ENCODE data around the gene FA2H.
"Not testable (repeated sequence)": the region's sequence is repeated elsewhere in the genome, so short reads cannot be mapped to it uniquely, and the experiment has no call there.

Gene FA2H

DNA sequence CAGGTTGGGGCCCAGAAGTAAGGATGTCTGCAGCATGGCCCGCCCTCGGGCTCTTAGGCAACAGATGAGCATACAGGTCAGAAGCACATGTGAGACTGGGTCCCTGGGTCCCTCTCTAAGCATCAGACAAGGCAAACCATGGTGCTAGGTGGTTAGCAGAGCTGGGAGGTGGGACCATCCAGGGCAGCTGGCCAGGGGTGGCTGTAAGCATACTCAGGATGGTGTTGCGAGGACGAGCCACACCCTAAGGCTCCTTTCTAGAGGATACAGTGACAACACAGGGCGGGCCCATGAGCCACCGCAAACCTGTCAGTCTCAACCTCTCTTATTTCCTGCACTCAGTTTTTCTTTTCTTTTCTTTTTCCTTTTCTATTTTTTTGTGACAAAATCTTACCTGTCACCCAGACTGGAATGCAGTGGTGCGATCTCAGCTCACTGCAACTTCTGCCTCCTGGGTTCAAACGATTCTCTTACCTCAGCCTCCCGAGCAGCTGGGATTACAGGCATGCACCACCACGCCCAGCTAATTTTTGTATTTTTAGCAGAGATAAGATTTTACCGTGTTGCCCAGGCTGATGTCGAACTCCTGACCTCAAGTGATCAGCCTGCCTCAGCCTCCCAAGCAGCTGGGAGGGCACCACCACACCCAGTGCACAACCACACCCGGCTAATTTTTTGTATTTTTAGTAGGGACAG lies 3.6 kb downstream of the FA2H start:
- Histone ChIP-seq H3K36me3 (ENCODE audit: control insufficient read depth, insufficient read depth, low read length) (no peaks in the 10 kb centered on the region), H3K4me3 (ENCODE audit: low read length) (no peak overlapping the region), H3K27me3 (ENCODE audit: control insufficient read depth, insufficient read depth, low read length) (peaks cover 7% of the 10 kb centered on the region; the same call in 1 of the 2 replicates), H3K27ac (ENCODE audit: low read length) (no peak overlapping the region), H3K9me3 (ENCODE audit: control insufficient read depth, insufficient read depth, low read length) (no peaks in the 10 kb centered on the region), H3K4me1 (ENCODE audit: control insufficient read depth, insufficient read depth, low read length) (peaks cover 1% of the 10 kb centered on the region; the same call in 1 of the 2 replicates)
- WGBS (ENCODE audit: insufficient coverage, insufficient read length) = no CpG with 5 or more reads among the region's 13 CpGs
- no peak for DNase-seq (ENCODE audit: low read depth, low spot score)

DNA sequence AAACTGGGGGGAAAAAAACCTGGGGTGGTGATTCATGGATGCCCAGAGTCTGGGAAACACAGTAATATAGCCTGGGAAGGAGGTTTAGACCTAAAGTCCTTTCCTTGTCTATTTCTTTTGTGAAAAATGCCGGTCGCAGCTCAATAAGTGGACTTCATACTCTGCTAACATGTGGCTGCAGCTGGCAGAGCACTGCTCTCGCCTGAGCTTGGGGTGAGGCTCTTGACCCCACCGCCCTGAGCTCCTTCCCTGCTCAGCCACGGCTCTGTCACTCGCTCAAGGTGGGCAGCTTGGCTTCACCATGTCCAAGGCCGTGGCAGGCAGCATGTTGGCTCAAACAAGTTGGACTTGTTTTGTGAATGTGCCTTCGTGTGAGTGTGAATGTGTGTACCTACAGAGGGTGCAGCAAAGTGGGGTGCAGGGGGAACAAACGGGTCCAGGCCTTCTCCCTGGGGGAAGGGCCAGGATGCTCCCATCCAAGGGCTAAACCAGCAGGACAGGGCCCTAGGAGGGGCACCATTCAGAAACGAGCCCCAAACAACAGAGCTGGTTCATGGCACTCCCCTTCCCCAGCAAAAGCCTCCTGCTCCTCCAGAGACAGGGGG lies 4.9 kb downstream of the FA2H start:
- no peak overlapping the region for H3K4me3 ChIP-seq (ENCODE audit: low read length)
- H3K4me1 ChIP-seq (ENCODE audit: control insufficient read depth, insufficient read depth, low read length) = peaks cover 1% of the 10 kb centered on the region; the same call in 1 of the 2 replicates
- no peaks in the 10 kb centered on the region for H3K9me3 ChIP-seq (ENCODE audit: control insufficient read depth, insufficient read depth, low read length)
- WGBS (ENCODE audit: insufficient coverage, insufficient read length) = no CpG with 5 or more reads among the region's 10 CpGs
- no peaks in the 10 kb centered on the region for H3K36me3 ChIP-seq (ENCODE audit: control insufficient read depth, insufficient read depth, low read length)
- H3K27me3 ChIP-seq (ENCODE audit: control insufficient read depth, insufficient read depth, low read length) = peaks cover 7% of the 10 kb centered on the region; the same call in 1 of the 2 replicates
- H3K27ac ChIP-seq (ENCODE audit: low read length) = no peak overlapping the region
- DNase-seq (ENCODE audit: low read depth, low spot score) = no peak

DNA sequence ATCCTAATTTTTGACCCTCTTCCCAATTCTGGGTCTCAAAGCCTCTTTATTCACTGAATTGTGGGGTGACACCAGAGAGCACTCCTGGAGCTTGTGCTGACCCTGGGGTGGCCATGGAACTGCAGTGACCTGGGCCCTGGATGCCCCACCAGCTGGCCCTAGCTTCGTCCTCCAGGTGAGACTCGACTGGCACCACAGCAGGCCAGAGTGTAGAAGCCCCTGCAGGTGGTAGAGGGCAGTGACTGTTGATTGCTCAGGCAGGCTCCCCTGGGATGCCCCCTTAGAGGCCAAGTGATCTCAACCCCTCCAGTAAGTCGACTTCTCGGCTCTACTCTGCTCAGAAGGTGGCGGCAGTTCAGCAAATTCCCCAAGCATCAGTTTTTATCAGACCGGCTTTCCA lies 6.4 kb downstream of the FA2H start:
- no CpG with 5 or more reads among the region's 6 CpGs for WGBS (ENCODE audit: insufficient coverage, insufficient read length)
- no peak overlapping the region for H3K27ac ChIP-seq (ENCODE audit: low read length)
- no peaks in the 10 kb centered on the region for H3K27me3 ChIP-seq (ENCODE audit: control insufficient read depth, insufficient read depth, low read length)

GRCh38 chr16:74767749-74768148 lies 6.9 kb downstream of the FA2H start:
- H3K36me3 ChIP-seq (ENCODE audit: control insufficient read depth, insufficient read depth, low read length) = no peaks in the 10 kb centered on the region
- no peak overlapping the region for H3K4me3 ChIP-seq (ENCODE audit: low read length)
- no CpG with 5 or more reads among the region's 7 CpGs for WGBS (ENCODE audit: insufficient coverage, insufficient read length)
- no peak overlapping the region for H3K27ac ChIP-seq (ENCODE audit: low read length)
- no peaks in the 10 kb centered on the region for H3K4me1 ChIP-seq (ENCODE audit: control insufficient read depth, insufficient read depth, low read length)
- DNase-seq (ENCODE audit: low read depth, low spot score) = no peak
- H3K9me3 ChIP-seq (ENCODE audit: control insufficient read depth, insufficient read depth, low read length) = no peaks in the 10 kb centered on the region
- no peaks in the 10 kb centered on the region for H3K27me3 ChIP-seq (ENCODE audit: control insufficient read depth, insufficient read depth, low read length)

More for the DNA sequence above, 6.4 kb downstream of the FA2H start:
- Histone ChIP-seq H3K4me3 (ENCODE audit: low read length) (no peak overlapping the region), H3K9me3 (ENCODE audit: control insufficient read depth, insufficient read depth, low read length) (no peaks in the 10 kb centered on the region), H3K4me1 (ENCODE audit: control insufficient read depth, insufficient read depth, low read length) (no peaks in the 10 kb centered on the region), H3K36me3 (ENCODE audit: control insufficient read depth, insufficient read depth, low read length) (no peaks in the 10 kb centered on the region)
- no peak for DNase-seq (ENCODE audit: low read depth, low spot score)

DNA sequence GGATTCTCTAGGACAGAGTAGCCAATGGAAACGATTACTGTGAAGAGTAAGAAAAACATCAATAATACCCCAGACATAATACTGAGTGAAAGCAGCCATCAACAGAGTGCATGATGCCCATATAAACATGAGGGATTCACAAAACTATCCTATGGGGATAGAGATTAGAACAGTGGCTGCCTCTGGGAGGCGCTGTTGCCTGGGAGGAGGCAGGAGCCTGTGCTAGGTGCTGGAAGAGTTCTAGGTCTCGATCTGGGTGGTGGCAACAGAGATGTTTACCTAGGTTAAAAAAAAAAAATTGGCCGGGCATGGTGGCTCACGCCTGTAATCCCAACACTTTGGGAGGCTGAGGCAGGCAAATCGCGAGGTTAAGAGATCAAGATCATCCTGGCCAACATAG lies 7.9 kb downstream of the FA2H start:
- H3K27me3 ChIP-seq (ENCODE audit: control insufficient read depth, insufficient read depth, low read length) = no peaks in the 10 kb centered on the region
- no peak overlapping the region for H3K4me3 ChIP-seq (ENCODE audit: low read length)
- no peak for DNase-seq (ENCODE audit: low read depth, low spot score)
- no peaks in the 10 kb centered on the region for H3K9me3 ChIP-seq (ENCODE audit: control insufficient read depth, insufficient read depth, low read length)
- WGBS (ENCODE audit: insufficient coverage, insufficient read length) = no CpG with 5 or more reads among the region's 7 CpGs
- no peak overlapping the region for H3K27ac ChIP-seq (ENCODE audit: low read length)
- no peaks in the 10 kb centered on the region for H3K36me3 ChIP-seq (ENCODE audit: control insufficient read depth, insufficient read depth, low read length)
- no peaks in the 10 kb centered on the region for H3K4me1 ChIP-seq (ENCODE audit: control insufficient read depth, insufficient read depth, low read length)

DNA sequence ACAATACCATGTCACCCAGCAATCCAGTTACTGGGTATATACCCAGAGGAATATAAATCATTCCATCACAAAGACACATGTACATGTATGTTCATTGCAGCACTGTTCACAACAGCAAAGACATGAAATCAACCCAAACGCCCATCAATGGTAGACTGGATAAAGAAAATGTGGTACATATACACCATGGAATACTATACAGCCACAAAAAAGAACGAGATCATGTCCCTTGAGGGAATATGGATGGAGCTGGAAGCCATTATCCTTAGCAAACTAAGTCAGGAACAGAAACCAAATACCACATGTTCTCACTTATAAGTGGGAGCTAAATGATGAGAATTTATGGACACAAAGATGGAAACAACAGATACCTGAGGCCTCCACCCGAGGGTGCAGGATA lies 10.4 kb downstream of the FA2H start:
- H3K27me3 ChIP-seq (ENCODE audit: control insufficient read depth, insufficient read depth, low read length); H3K9me3 ChIP-seq (ENCODE audit: control insufficient read depth, insufficient read depth, low read length); H3K36me3 ChIP-seq (ENCODE audit: control insufficient read depth, insufficient read depth, low read length); H3K27ac ChIP-seq (ENCODE audit: low read length); H3K4me1 ChIP-seq (ENCODE audit: control insufficient read depth, insufficient read depth, low read length); H3K4me3 ChIP-seq (ENCODE audit: low read length); DNase-seq (ENCODE audit: low read depth, low spot score): not testable (repeated sequence)
- no CpG with 5 or more reads among the region's 3 CpGs for WGBS (ENCODE audit: insufficient coverage, insufficient read length)

- no peak for DNase-seq (ENCODE audit: low read depth, low spot score)
- Histone ChIP-seq H3K36me3 (ENCODE audit: control insufficient read depth, insufficient read depth, low read length) (no peaks in the 10 kb centered on the region), H3K27ac (ENCODE audit: low read length) (no peak overlapping the region), H3K4me1 (ENCODE audit: control insufficient read depth, insufficient read depth, low read length) (no peaks in the 10 kb centered on the region), H3K9me3 (ENCODE audit: control insufficient read depth, insufficient read depth, low read length) (no peaks in the 10 kb centered on the region), H3K4me3 (ENCODE audit: low read length) (no peak overlapping the region), H3K27me3 (ENCODE audit: control insufficient read depth, insufficient read depth, low read length) (no peaks in the 10 kb centered on the region)
Observed at GRCh38 chr16:74761665-74762064, 13.0 kb downstream of the FA2H start.

- Histone ChIP-seq H3K36me3 (ENCODE audit: control insufficient read depth, insufficient read depth, low read length) (no peaks in the 10 kb centered on the region), H3K4me3 (ENCODE audit: low read length) (no peak overlapping the region), H3K9me3 (ENCODE audit: control insufficient read depth, insufficient read depth, low read length) (no peaks in the 10 kb centered on the region), H3K27ac (ENCODE audit: low read length) (no peak overlapping the region), H3K27me3 (ENCODE audit: control insufficient read depth, insufficient read depth, low read length) (no peaks in the 10 kb centered on the region), H3K4me1 (ENCODE audit: control insufficient read depth, insufficient read depth, low read length) (no peaks in the 10 kb centered on the region)
- no CpG with 5 or more reads among the region's 11 CpGs for WGBS (ENCODE audit: insufficient coverage, insufficient read length)
- no peak for DNase-seq (ENCODE audit: low read depth, low spot score)
Observed at GRCh38 chr16:74760007-74760767, 14.4 kb downstream of the FA2H start.

GRCh38 chr16:74759564-74759963 lies 15.1 kb downstream of the FA2H start:
- H3K36me3 ChIP-seq (ENCODE audit: control insufficient read depth, insufficient read depth, low read length) = no peaks in the 10 kb centered on the region
- H3K9me3 ChIP-seq (ENCODE audit: control insufficient read depth, insufficient read depth, low read length) = no peaks in the 10 kb centered on the region
- H3K27me3 ChIP-seq (ENCODE audit: control insufficient read depth, insufficient read depth, low read length) = no peaks in the 10 kb centered on the region
- no CpG with 5 or more reads among the region's 3 CpGs for WGBS (ENCODE audit: insufficient coverage, insufficient read length)
- H3K27ac ChIP-seq (ENCODE audit: low read length) = no peak overlapping the region
- no peaks in the 10 kb centered on the region for H3K4me1 ChIP-seq (ENCODE audit: control insufficient read depth, insufficient read depth, low read length)
- H3K4me3 ChIP-seq (ENCODE audit: low read length) = no peak overlapping the region
- DNase-seq (ENCODE audit: low read depth, low spot score) = no peak

GRCh38 chr16:74758801-74759200 lies 15.8 kb downstream of the FA2H start:
- no CpG with 5 or more reads among the region's 4 CpGs for WGBS (ENCODE audit: insufficient coverage, insufficient read length)
- Histone ChIP-seq H3K27ac (ENCODE audit: low read length) (no peak overlapping the region), H3K4me1 (ENCODE audit: control insufficient read depth, insufficient read depth, low read length) (no peaks in the 10 kb centered on the region), H3K9me3 (ENCODE audit: control insufficient read depth, insufficient read depth, low read length) (no peaks in the 10 kb centered on the region), H3K36me3 (ENCODE audit: control insufficient read depth, insufficient read depth, low read length) (no peaks in the 10 kb centered on the region), H3K4me3 (ENCODE audit: low read length) (no peak overlapping the region), H3K27me3 (ENCODE audit: control insufficient read depth, insufficient read depth, low read length) (no peaks in the 10 kb centered on the region)
- DNase-seq (ENCODE audit: low read depth, low spot score) = no peak
